Duodenal mucosa (tissue), 2 donors: ENCODE measurements around the gene CHCHD3.

Experiments used
- H3K27ac ChIP-seq: one replicate; pipeline ENCODE4 v1.7.0; 2013; ENCODE audit warnings: low read depth, low read length
- H3K27me3 ChIP-seq, 2 donors: one replicate each; pipeline ENCODE4 v1.7.0; 2013; ENCODE audit warnings: low read length in 2 of 2, control low read depth in 1 of 2; ENCODE audit not compliant: insufficient read depth in 2 of 2, control insufficient read depth in 1 of 2
- H3K36me3 ChIP-seq, 2 donors: one replicate each; pipeline ENCODE4 v1.7.0; 2013; ENCODE audit warnings: low read length in 2 of 2, control low read depth in 1 of 2; ENCODE audit not compliant: insufficient read depth in 2 of 2, control insufficient read depth in 1 of 2
- H3K4me1 ChIP-seq, 2 donors: one replicate each; pipeline ENCODE4 v1.7.0; 2013; ENCODE audit warnings: low read length in 2 of 2, control low read depth in 1 of 2; ENCODE audit not compliant: insufficient read depth in 2 of 2, control insufficient read depth in 1 of 2
- H3K4me3 ChIP-seq, 2 donors: one replicate each; pipeline ENCODE4 v1.7.0; 2013; ENCODE audit warnings: low read length in 2 of 2, low read depth in 1 of 2
- H3K9ac ChIP-seq, 2 donors: one replicate each; pipeline ENCODE4 v1.7.0; 2013; ENCODE audit warnings: low read length in 2 of 2, low read depth in 1 of 2
- H3K9me3 ChIP-seq, 2 donors: one replicate each; pipeline ENCODE4 v1.7.0; 2013; ENCODE audit warnings: low read length in 2 of 2, control low read depth in 1 of 2; ENCODE audit not compliant: control insufficient read depth in 1 of 2

The CHCHD3 gene

DNA sequence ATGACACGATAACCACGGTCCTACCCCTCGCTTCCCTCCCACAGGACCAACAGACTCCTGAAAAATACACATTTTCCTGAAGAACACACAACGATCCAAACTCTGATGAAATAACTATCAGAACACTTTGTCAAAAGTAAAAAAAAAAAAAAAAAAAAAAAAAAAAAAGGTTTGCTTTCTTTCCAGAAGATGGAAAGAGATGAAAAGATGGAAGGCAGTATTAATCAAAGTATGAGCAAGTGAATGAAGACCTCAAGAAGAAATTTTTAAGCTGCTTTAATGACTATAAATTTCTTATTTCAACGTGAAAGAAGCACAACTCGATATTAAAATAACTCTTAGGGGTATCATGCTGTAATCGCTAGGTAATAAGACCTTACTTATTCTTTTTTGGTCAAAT is 202.3 kb downstream of the CHCHD3 start:
- peaks cover under 1% of the 10 kb centered on the region in 2 donors for H3K36me3 ChIP-seq
- H3K4me3 ChIP-seq: no peak overlapping the region
- H3K4me1 ChIP-seq: peaks cover 0 to 33% of the 10 kb centered on the region in 2 donors
- no peak overlapping the region for H3K27ac ChIP-seq
- H3K9me3 ChIP-seq: no peaks in the 10 kb centered on the region
- no peaks in the 10 kb centered on the region for H3K27me3 ChIP-seq
- H3K9ac ChIP-seq: no peak overlapping the region

DNA sequence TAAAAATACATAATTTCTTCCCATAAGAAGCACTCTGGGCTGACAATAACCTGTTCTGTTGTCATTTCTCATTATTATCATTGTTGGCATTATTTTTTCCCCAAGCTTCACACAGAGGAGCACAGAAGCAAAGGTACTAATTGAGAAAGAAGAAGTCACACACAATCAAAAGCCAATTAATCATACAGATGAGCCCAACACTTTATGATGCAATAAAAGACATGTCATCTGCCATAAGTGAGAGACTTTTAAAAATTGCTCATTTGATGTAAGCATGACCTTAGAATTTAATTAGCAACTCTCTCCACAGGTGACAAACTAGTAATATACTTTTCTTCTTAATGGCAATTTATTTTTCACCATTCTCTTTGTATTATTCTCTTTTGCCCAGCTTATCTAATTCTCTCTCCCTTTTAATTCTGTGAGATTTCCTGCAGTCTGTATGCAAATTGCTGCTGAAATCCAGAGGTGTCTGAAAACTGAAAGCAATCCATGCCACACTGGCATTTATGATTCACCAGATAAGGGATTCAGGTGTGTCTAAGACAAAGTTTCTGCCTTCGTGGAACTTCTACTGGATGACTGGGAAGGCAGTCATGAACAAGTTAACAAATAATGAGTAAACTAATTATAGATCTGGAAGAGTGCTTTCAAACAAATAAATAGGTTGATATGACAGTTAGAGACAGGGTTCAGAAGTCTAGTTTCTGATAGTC is 203.5 kb downstream of the CHCHD3 start:
- Histone ChIP-seq H3K4me1 (peaks cover 0 to 30% of the 10 kb centered on the region in 2 donors), H3K36me3 (no peaks in the 10 kb centered on the region), H3K9me3 (no peaks in the 10 kb centered on the region), H3K27me3 (no peaks in the 10 kb centered on the region), H3K4me3 (no peak overlapping the region), H3K9ac (no peak overlapping the region), H3K27ac (no peak overlapping the region)

DNA sequence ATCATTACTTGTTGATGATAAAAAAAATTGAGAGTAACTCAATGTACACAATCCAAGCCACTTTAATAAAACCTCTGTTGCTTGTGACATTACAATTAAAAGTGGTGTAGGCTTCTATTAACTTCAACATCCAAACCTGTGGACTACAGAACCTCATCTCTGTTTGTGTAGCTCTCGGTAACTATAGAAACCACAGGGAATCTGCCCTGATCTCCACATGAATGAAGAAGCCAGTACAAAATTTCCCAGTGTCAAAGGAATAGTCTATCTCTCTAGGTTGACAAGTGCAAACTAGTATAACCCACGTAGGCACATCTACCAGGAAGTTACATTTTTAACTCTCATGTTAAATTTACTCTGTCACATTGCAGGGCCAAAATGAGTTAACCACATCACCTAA is 204.3 kb downstream of the CHCHD3 start:
- Histone ChIP-seq H3K36me3 (no peaks in the 10 kb centered on the region), H3K27ac (no peak overlapping the region), H3K9me3 (no peaks in the 10 kb centered on the region), H3K4me1 (peaks cover 0 to 26% of the 10 kb centered on the region in 2 donors), H3K9ac (no peak overlapping the region), H3K27me3 (no peaks in the 10 kb centered on the region), H3K4me3 (no peak overlapping the region)

DNA sequence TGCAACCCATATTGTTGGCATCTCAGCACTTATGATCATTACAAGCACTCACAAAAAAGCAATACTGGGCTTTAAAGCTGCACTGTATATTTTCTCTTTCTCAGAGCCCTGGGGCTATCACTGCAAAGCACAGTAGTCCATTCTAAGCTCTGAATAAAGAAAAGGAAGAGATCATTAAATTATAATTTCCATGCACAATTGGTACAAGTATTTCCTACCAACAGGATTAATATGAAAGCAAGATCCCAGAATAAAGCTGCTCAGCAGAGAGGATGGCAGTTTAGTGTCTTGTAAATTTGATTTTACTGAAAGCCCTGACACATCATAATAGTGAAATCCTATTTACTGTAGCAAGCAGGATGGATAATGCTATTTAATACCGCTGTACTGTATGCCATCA is 205.3 kb downstream of the CHCHD3 start:
- Histone ChIP-seq H3K27me3 (no peaks in the 10 kb centered on the region), H3K4me3 (no peak overlapping the region), H3K36me3 (peaks cover 0 to 5% of the 10 kb centered on the region in 2 donors), H3K9me3 (no peaks in the 10 kb centered on the region), H3K4me1 (peaks cover 0 to 26% of the 10 kb centered on the region in 2 donors), H3K9ac (no peak overlapping the region), H3K27ac (no peak overlapping the region)

DNA sequence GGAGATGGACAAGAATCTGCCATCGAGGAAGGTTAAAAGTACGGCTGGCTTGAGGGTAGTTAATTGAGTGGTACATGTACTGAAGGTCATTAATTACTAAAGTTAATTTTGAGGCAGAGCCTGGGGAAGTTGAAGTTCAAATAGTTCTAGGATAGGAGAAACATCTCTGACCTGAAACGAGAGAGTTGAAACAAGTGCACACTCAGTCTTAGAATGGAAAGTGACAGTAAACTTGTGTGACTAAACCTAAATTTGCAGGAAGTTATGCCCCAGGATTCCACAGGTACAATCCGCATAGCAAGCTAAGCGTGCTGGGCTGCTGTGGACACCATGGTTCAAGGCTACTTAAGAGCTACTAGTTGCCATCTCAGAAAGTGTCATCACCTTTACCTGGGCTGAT is 209.9 kb downstream of the CHCHD3 start:
- Histone ChIP-seq H3K4me3 (no peak overlapping the region), H3K4me1 (peaks cover 0 to 5% of the 10 kb centered on the region in 2 donors), H3K9ac (no peak overlapping the region)

DNA sequence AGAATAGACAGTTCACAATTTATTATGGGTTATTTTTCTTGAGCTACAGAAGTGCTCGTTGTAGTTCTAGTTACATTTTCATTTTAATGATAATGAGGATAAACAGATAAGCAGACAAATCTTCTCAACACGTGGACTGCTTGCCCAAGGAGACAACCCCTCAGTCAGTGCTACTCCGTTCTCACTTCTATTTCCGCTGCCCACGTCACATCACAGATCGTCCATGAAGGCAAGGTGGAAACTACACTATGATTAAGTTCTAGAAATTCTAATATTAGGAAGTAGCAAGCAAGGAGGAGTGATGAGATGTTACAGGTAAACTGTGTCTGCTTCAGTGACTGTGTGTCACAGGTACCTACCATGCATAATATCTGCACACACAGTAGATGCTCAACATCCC is 210.5 kb downstream of the CHCHD3 start:
- no peaks in the 10 kb centered on the region for H3K9me3 ChIP-seq
- no peak overlapping the region for H3K9ac ChIP-seq
- H3K27ac ChIP-seq: no peak overlapping the region
- no peaks in the 10 kb centered on the region for H3K27me3 ChIP-seq
- H3K36me3 ChIP-seq: peaks cover 0 to 5% of the 10 kb centered on the region in 2 donors
- no peaks in the 10 kb centered on the region for H3K4me1 ChIP-seq
- no peak overlapping the region for H3K4me3 ChIP-seq

More for the DNA sequence above, 209.9 kb downstream of the CHCHD3 start:
- no peaks in the 10 kb centered on the region for H3K27me3 ChIP-seq
- H3K27ac ChIP-seq: no peak overlapping the region
- peaks cover 0 to 5% of the 10 kb centered on the region in 2 donors for H3K36me3 ChIP-seq
- H3K9me3 ChIP-seq: no peaks in the 10 kb centered on the region

DNA sequence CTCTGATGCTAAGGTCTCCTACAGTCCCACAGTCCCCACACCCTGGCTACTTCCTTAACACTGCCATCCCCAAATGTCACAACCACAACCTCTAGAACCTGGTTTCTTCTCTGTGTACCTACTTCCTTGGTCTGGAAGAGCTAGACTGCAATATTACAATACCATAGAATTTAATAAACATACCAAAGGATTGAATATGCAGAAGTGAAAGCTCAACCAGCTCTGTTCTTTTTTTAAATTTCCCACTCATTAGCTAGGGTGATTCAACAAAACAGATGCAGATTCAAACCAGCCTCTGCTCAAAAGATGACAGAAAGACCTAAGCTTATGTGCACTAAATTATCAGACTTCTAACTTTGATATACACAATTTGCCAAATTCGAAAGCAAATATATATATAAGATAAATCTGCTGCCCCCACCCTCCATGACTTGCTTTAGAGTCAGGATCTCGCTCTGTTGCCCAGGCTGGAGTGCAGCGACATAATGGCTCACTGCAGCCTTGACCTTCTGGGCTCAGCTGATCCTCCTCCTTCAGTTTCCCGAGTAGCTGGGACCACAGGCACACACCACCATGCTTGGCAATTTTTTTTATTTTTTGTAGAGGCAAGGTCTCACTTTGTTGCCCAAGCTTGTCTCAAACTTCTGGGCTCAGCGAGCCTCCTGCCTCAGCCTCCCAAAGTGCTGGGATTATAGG is 212.6 kb downstream of the CHCHD3 start:
- Histone ChIP-seq H3K4me1 (no peaks in the 10 kb centered on the region), H3K36me3 (peaks cover 0 to 8% of the 10 kb centered on the region in 2 donors), H3K4me3 (no peak overlapping the region), H3K9me3 (no peaks in the 10 kb centered on the region), H3K27ac (no peak overlapping the region), H3K27me3 (no peaks in the 10 kb centered on the region), H3K9ac (no peak overlapping the region)

DNA sequence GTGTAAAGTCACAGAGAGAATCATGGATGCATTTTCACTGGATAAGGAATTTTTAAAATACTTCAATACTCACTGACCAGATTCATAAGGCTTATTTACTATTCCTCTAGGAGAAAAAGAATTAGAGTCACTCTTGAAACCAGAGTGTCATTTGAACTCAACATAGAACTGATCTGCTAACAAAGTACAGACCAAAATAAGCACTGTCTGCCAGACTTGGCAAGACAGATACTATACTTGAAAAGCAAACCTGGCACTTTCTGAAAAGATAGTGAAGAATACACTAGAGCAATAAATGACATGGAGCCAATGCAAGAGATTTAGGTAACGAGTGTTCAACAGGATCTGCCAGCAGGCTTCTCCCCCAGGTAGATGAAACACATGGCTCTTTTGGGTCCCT is 215.3 kb downstream of the CHCHD3 start:
- no peak overlapping the region for H3K27ac ChIP-seq
- peaks cover 0 to 3% of the 10 kb centered on the region in 2 donors for H3K36me3 ChIP-seq
- no peaks in the 10 kb centered on the region for H3K4me1 ChIP-seq
- H3K9me3 ChIP-seq: peaks cover 5 to 8% of the 10 kb centered on the region in 2 donors
- no peaks in the 10 kb centered on the region for H3K27me3 ChIP-seq
- no peak overlapping the region for H3K4me3 ChIP-seq
- no peak overlapping the region for H3K9ac ChIP-seq

DNA sequence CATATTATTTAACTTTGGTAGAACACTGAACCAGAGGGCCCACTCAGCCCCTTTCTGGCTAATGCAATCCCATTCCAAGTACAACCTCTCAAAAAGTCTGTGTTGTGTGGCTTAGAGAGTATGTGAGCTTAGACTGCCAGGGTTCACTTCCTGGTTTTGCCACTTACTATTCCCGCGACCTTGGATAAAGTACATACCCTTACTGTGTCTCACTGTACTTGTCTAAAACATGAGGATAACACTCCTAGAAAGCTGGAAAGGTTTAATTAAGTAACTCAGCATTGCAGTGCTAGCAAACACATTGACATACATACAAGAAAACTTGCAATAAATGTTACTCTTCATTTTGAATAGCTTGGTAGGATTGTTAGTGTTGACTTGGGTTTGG is 215.8 kb downstream of the CHCHD3 start:
- Histone ChIP-seq H3K9me3 (peaks cover 5 to 8% of the 10 kb centered on the region in 2 donors), H3K27ac (no peak overlapping the region), H3K36me3 (peaks cover 0 to 3% of the 10 kb centered on the region in 2 donors)

DNA sequence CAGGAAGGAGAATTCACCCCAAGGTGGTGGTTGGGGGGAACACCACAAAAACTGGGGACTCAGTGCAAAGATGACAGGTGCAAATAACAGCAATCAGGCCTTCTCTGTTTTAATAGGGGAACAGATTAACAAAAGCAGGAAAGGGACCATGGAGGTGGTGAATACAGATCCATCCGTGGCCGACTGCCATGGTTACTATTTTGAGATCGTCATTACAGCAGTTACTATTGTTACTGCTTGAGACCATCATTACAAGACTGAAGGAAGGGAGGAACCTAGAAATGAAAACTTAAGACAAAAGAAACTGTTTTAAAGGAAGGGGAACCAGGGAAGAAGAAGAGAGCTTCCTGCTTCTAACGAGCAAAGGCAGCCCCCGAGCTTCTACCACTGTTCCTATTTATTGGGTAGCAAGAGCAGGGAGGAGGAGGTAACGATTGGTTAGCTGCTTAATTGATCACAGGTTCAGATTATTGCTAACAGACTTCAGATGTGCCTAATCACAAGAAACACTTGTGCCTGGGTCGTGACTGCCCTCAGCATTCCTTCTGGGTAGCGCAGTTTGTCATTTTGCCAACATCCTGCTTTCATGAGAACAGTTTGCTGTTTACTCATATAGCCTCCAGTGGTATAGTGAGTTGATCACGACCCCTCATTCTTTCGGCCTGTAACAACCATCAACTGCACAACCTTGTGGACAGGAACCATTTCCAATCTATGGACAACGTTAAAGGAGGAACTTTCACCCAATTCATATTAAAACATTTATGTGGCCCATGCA is 216.3 kb downstream of the CHCHD3 start:
- Histone ChIP-seq H3K4me1 (no peaks in the 10 kb centered on the region), H3K27ac (no peak overlapping the region), H3K27me3 (no peaks in the 10 kb centered on the region), H3K9me3 (peaks cover 5 to 8% of the 10 kb centered on the region in 2 donors), H3K36me3 (peaks cover 0 to 3% of the 10 kb centered on the region in 2 donors), H3K9ac (no peak overlapping the region), H3K4me3 (no peak overlapping the region)

More for the DNA sequence above, 215.8 kb downstream of the CHCHD3 start:
- Histone ChIP-seq H3K9ac (no peak overlapping the region), H3K27me3 (no peaks in the 10 kb centered on the region), H3K4me1 (no peaks in the 10 kb centered on the region), H3K4me3 (no peak overlapping the region)
